ENCODE results near the gene ADAMTS1. TPM values are rescaled to one million over a fixed set of nuclear protein-coding genes. Genes with fewer than 3 reads are reported as not detected.

ADAMTS1 gene
- total RNA-seq, 1 donor: 5.1 TPM

DNA sequence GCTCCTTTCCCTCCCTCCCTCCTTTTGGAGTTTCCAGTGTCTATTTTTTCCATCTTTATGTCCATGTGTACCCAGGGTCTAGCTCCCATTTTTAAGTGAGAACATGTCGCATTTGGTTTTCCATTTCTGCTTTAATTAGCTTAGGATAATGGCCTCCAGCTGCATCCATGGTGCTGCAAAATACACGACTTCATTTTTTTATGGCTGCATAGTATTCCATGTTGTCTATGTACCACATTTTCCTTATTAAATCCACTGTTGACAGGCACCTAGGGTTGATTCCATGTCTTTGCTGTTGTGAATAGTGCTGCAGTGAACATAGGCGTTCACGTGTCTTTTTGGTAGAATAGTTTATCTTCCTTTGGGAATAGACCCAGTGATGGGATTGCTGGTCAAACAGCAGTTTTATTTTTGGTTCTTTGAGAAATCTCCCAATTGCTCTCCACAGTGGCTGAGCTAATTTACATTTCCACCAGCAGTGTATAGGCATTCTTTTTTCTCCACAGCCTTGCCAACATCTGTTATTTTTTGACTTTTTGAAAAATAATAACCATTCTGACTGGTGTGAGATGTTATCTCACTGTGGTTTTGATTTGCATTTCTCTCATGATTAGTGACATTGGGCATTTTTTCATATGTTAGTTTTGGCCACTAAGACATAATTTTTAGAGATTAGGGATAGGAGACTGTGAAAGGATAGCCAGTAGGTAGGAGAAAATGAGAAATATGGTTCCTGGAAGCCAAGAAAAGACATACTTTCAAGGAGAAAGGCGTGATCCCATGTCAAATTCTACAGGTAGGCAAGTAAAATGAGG lies 50.4 kb downstream of the ADAMTS1 start:
- DNase-seq (ENCODE audit: low read depth in 2 of 3, low spot score in 2 of 3): no peak

DNA sequence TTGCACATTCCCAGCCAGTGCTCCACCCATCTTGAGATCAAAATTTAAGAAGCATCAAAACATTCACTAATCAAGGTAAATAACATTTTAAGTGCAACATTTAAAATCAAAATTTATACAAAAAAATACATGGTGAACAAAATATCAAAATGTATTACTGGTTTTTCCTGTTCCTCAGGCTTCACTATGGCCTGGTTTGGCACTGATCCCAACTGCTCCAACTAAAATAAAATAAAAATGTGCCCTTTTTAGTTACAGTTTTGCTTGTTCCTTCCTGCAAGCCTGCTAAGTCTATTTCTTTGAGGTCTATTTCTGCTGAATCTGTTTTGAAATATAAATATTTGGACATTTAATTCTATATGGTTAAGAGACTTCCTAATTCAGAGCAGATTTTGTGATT lies 54.9 kb downstream of the ADAMTS1 start:
- no peak for DNase-seq (ENCODE audit: low read depth in 2 of 3, low spot score in 2 of 3)

DNA sequence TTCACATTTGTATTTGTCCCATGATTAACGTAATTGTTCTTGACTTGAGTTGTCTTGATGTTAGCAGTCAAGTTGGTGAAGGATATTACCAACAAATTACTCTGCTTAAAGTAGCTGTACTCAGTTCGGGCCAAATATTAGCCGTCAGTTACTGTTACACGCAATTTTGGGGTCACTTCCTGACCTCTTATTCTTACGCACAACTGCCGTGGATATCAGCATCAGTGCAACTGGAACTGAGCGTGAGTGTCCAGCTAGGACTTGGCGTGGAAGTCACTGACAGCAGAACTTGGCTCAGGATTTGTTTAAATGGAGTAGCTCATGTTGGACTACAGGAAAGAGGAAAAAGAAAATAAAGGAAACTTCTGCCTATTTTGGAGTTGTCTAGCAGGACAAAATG lies 56.4 kb downstream of the ADAMTS1 start:
- no peak for DNase-seq (ENCODE audit: low read depth in 2 of 3, low spot score in 2 of 3)

Other genes starting within 250 kb of the ADAMTS1 start
- under 0.01 TPM for gene ADAMTS5, start 121.7 kb upstream of the ADAMTS1 start, total RNA-seq

Measured in hematopoietic multipotent progenitor cell (in vitro differentiated cells).